Adrenal gland (tissue), 12 donors: ENCODE measurements around the gene CENPP. TPM values are rescaled to one million over a fixed set of nuclear protein-coding genes. Genes with fewer than 3 reads are reported as not detected.

Source experiments
- DNase-seq, 7 donors: peaks; one replicate each; pipeline ENCODE4 v3.0.0-alpha.2; 2019 to 2020
- H3K27ac ChIP-seq, 5 donors: fragments of 200-600 bp; sonication (generic) in 4 of 5; 1 replicate in 3 of 5; 2 replicates in 2 of 5; pipeline versions ENCODE4 v1.5.1 to v1.8.0; 2016 to 2020; ENCODE audit warnings: mild to moderate bottlenecking in 1 of 5
- H3K27me3 ChIP-seq: fragments of 200-600 bp; 2 replicates; pipeline ENCODE4 v1.8.0; 2021
- H3K36me3 ChIP-seq, 2 donors: fragments of 200-600 bp; replicated peaks in 1 of 2; 1 replicate in 1 of 2; 2 replicates in 1 of 2; pipeline versions ENCODE4 v1.5.1 to v1.8.0; 2018 to 2022
- H3K4me1 ChIP-seq, 2 donors: fragments of 200-600 bp; replicated peaks in 1 of 2; 1 replicate in 1 of 2; 2 replicates in 1 of 2; pipeline versions ENCODE4 v1.5.1 to v1.8.0; 2018 to 2021
- H3K4me3 ChIP-seq, 4 donors: fragments of 200-600 bp; sonication (generic) in 3 of 4; one replicate each; pipeline ENCODE4 v1.5.1; 2016 to 2018
- H3K9me3 ChIP-seq, 3 donors: fragments of 200-600 bp; sonication (generic) in 1 of 3; replicated peaks in 1 of 3; 1 replicate in 2 of 3; 2 replicates in 1 of 3; pipeline versions ENCODE4 v1.5.1 to v1.8.0; 2016 to 2021
- CTCF ChIP-seq, 6 experiments: fragments of 450-650 bp in 4 of 6; fragments of 200-600 bp in 2 of 6; sonication (generic) in 1 of 6; IDR thresholded peaks; 1 replicate in 5 of 6; 2 replicates in 1 of 6; pipeline versions ENCODE4 v1.5.1 to v1.8.0; 2016 to 2021; ENCODE audit warnings: antibody characterized with exemption in 6 of 6, mild to moderate bottlenecking in 2 of 6, moderate library complexity in 1 of 6
- POLR2A ChIP-seq, 2 donors: fragments of 450-650 bp; IDR thresholded peaks; one replicate each; pipeline ENCODE4 v1.6.1; 2017; ENCODE audit warnings: antibody characterized with exemption in 2 of 2, mild to moderate bottlenecking in 2 of 2, moderate library complexity in 1 of 2
- WGBS, 4 donors: extraction: QIAGEN DNeasy Blood & Tissue Kit in 2 of 4; methylation state at CpG; one replicate each; pipeline versions ENCODE4 v1.1.5 to v1.1.7; 2013 to 2017; 5-methylcytosine and 5-hydroxymethylcytosine counted together
- intact Hi-C, 2 donors: fragments of 100-400 bp; cut with DNase I; formaldehyde crosslinking; loops; one replicate each; pipeline versions ENCODE4 v1.14.1 to v1.15.0; 2022 to 2023
- polyA plus RNA-seq, 3 donors: library from polyadenylated mRNA; stranded (reverse); fragments of 200-250 nt in 2 of 3; fragments of 350-450 nt in 1 of 3; fragmentation: Illumina TruSeq in 1 of 3; extraction: RNeasy Lipid Tissue Mini Kit (QIAGEN cat#74804) in 1 of 3; gene quantifications; one replicate each; pipeline ENCODE4 v1.2.3, GENCODE V29; 2013 to 2014
- total RNA-seq, 9 donors: library from RNA; depleted of rRNA in 4 of 9; stranded (reverse); fragments of >200 nt in 4 of 9; fragments of 120-200 nt in 1 of 9; fragmentation: NEBNext Ultra II Directional in 1 of 9; extraction: Animal tissue kit (Norgen Biotek cat#: 25700) in 1 of 9; gene quantifications; one replicate each; pipeline versions ENCODE4 v1.1.0 to v1.2.4, GENCODE V29; 2013 to 2023
- donor health status: healthy with polysubstance abuse.
- donor health status: Bipolar disorder and iron deficiency.
- donor health status: DM: yes; HTN: yes; CAD: no.
- donor health status: DM: no; HTN: no; CAD: no.
- donor health status: DM: no; HTN: no; CAD: no.
- donor health status: DM: yes; HTN: yes; CAD: no.

The CENPP gene
- total and polyA plus RNA-seq, 12 donors: 1.1 to 14.0 (median 3.1) TPM

GRCh38 chr9:92650296-92650695 lies 324.5 kb downstream of the CENPP start:
- H3K4me1 ChIP-seq: peaks cover 9 to 11% of the 10 kb centered on the region in 2 donors
- intact Hi-C loops: no loop called here
- H3K9me3 ChIP-seq: peaks cover 0 to 8% (median 0%) of the 10 kb centered on the region in 3 donors
- H3K27me3 ChIP-seq: no peaks in the 10 kb centered on the region
- TF ChIP-seq POLR2A (IDR thresholded peaks at IDR 0.05): no peak
- TF ChIP-seq CTCF (IDR thresholded peaks at IDR 0.05): no peak
- H3K36me3 ChIP-seq: peaks cover 0 to 16% of the 10 kb centered on the region in 2 donors
- no peak overlapping the region for H3K4me3 ChIP-seq
- H3K27ac ChIP-seq: peak overlapping the region in 1 of 5 donors; percentile 3
- peak in 1 of 7 donors; percentile 33 for DNase-seq
- 97 to 99% (median 98%) methylated on average over 6 of the region's 6 CpGs for WGBS, 4 donors

GRCh38 chr9:92650839-92651621 lies 325.3 kb downstream of the CENPP start:
- DNase-seq: peak in 1 of 7 donors; percentile 55
- TF ChIP-seq POLR2A (IDR thresholded peaks at IDR 0.05): no peak
- TF ChIP-seq CTCF (IDR thresholded peaks at IDR 0.05): no peak
- H3K27me3 ChIP-seq: no peaks in the 10 kb centered on the region
- peaks cover 0 to 15% of the 10 kb centered on the region in 2 donors for H3K36me3 ChIP-seq
- H3K4me3 ChIP-seq: no peak overlapping the region
- H3K9me3 ChIP-seq: peaks cover 0 to 1% (median 0%) of the 10 kb centered on the region in 3 donors
- H3K4me1 ChIP-seq: peaks cover 9 to 11% of the 10 kb centered on the region in 2 donors
- 64 to 75% (median 72%) methylated on average over 9 to 10 of the region's 10 CpGs for WGBS, 4 donors
- intact Hi-C loops: no loop called here
- peak overlapping the region in 1 of 5 donors; percentile 44 for H3K27ac ChIP-seq

GRCh38 chr9:92652461-92652860 lies 326.7 kb downstream of the CENPP start:
- Histone ChIP-seq H3K27me3 (no peaks in the 10 kb centered on the region), H3K36me3 (peaks cover 0 to 20% of the 10 kb centered on the region in 2 donors), H3K9me3 (no peaks in the 10 kb centered on the region), H3K4me1 (peaks cover 9 to 11% of the 10 kb centered on the region in 2 donors), H3K27ac (no peak overlapping the region), H3K4me3 (no peak overlapping the region)
- intact Hi-C loops: no loop called here
- no peak for DNase-seq
- no peak for TF ChIP-seq POLR2A (IDR thresholded peaks at IDR 0.05)
- 70 to 80% (median 77%) methylated on average over 1 of the region's 1 CpG for WGBS, 4 donors

- no peak for TF ChIP-seq POLR2A (IDR thresholded peaks at IDR 0.05)
- TF ChIP-seq CTCF (IDR thresholded peaks at IDR 0.05): no peak
- H3K4me1 ChIP-seq: no peaks in the 10 kb centered on the region
- no peak overlapping the region for H3K27ac ChIP-seq
- WGBS, 4 donors: 91 to 94% (median 92%) methylated on average over 11 to 19 of the region's 19 CpGs
- H3K27me3 ChIP-seq: no peaks in the 10 kb centered on the region
- DNase-seq: peak in 1 of 7 donors; percentile 36
- H3K9me3 ChIP-seq: no peaks in the 10 kb centered on the region
- H3K36me3 ChIP-seq: peaks cover 0 to 24% of the 10 kb centered on the region in 2 donors
- no peak overlapping the region for H3K4me3 ChIP-seq
- intact Hi-C loops: no loop called here
Measured at GRCh38 chr9:92654481-92655301, 328.9 kb downstream of the CENPP start.
